IMR-90 (cell line): ENCODE measurements around the gene STAT3. TPM values are rescaled to one million over a fixed set of nuclear protein-coding genes. Genes with fewer than 3 reads are reported as not detected.
"Not testable (repeated sequence)": the region's sequence is repeated elsewhere in the genome, so short reads cannot be mapped to it uniquely, and the experiment has no call there.

ENCODE experiments used
- ATAC-seq: fragments of 200-7000 bp; cut with Tn5 transposase; 2 replicates; pipeline ENCODE4 v1.9.1; 2020; ENCODE audit warnings: low read depth, mild to moderate bottlenecking, moderate library complexity
- BruUV-seq: library from RNA; stranded (reverse); fragments of 400-500 nt; replicated peaks from 2 replicates; lab custom pipeline; 2021; lab: Mats Ljungman, UMichigan
- CTCF ChIA-PET: fragments of 300-600 bp; formaldehyde crosslinking; extraction: SDS; loops from one replicate; lab custom pipeline; 2021; ENCODE audit warnings: antibody characterized with exemption; lab: Yijun Ruan, JAX
- POLR2A ChIA-PET: fragments of 300-600 bp; sonication (Branson Sonifier 250); formaldehyde crosslinking; loops from one replicate; lab custom pipeline; 2022; ENCODE audit warnings: antibody characterized with exemption; ENCODE audit not compliant: unreplicated experiment; lab: Charles Lee
- DNase-seq: peaks from one replicate; pipeline ENCODE4 v3.0.0; 2013
- H2AFZ ChIP-seq: replicated peaks from 2 replicates; pipeline ENCODE3; 2013; ENCODE audit warnings: low read length, mild to moderate bottlenecking; ENCODE audit not compliant: poor library complexity
- H2AK5ac ChIP-seq: 2 replicates; pipeline ENCODE4 v1.6.1; 2013; ENCODE audit warnings: low read depth, low read length, inconsistent platforms
- H2AK9ac ChIP-seq: replicated peaks from 2 replicates; pipeline ENCODE3; 2013; ENCODE audit warnings: mild to moderate bottlenecking, low read depth, low read length, moderate library complexity; ENCODE audit not compliant: poor library complexity
- H2BK120ac ChIP-seq: 2 replicates; pipeline ENCODE4 v1.6.1; 2013; ENCODE audit warnings: low read depth, low read length, inconsistent platforms
- H2BK15ac ChIP-seq: 3 replicates; pipeline ENCODE4 v1.6.1; 2013; ENCODE audit warnings: low read depth, low read length, inconsistent platforms
- H2BK20ac ChIP-seq: 2 replicates; pipeline ENCODE4 v1.6.1; 2013; ENCODE audit warnings: low read depth, mild to moderate bottlenecking, inconsistent platforms, low read length, moderate library complexity
- H2BK5ac ChIP-seq: 2 replicates; pipeline ENCODE4 v1.6.1; 2013; ENCODE audit warnings: mild to moderate bottlenecking, low read depth, low read length, inconsistent platforms; ENCODE audit not compliant: poor library complexity, severe bottlenecking
- H3K14ac ChIP-seq: replicated peaks from 2 replicates; pipeline ENCODE4 v1.6.1; 2013; ENCODE audit warnings: low read depth, low read length, inconsistent platforms
- H3K18ac ChIP-seq: 2 replicates; pipeline ENCODE4 v1.6.1; 2013; ENCODE audit warnings: low read depth, low read length, control low read depth
- H3K23ac ChIP-seq: 2 replicates; pipeline ENCODE4 v1.6.1; 2013; ENCODE audit warnings: low read depth, low read length, inconsistent platforms
- H3K27ac ChIP-seq: 2 replicates; pipeline ENCODE4 v1.5.1; 2013; ENCODE audit warnings: mild to moderate bottlenecking, control low read depth, low read length; ENCODE audit not compliant: insufficient read depth
- H3K27me3 ChIP-seq: 2 replicates; pipeline ENCODE4 v1.6.1; 2013; ENCODE audit warnings: low read length; ENCODE audit not compliant: control insufficient read depth, insufficient read depth
- H3K36me3 ChIP-seq: 2 replicates; pipeline ENCODE4 v1.6.1; 2013; ENCODE audit warnings: low read length, mixed read lengths; ENCODE audit not compliant: control insufficient read depth, insufficient read depth
- H3K4ac ChIP-seq: 2 replicates; pipeline ENCODE4 v1.6.1; 2013; ENCODE audit warnings: low read depth, low read length, inconsistent platforms
- H3K4me1 ChIP-seq: 2 replicates; pipeline ENCODE4 v1.6.1; 2013; ENCODE audit warnings: low read length, mixed read lengths; ENCODE audit not compliant: control insufficient read depth, insufficient read depth
- H3K4me2 ChIP-seq: 2 replicates; pipeline ENCODE4 v1.6.1; 2013; ENCODE audit warnings: low read depth, mild to moderate bottlenecking, control low read depth, low read length, moderate library complexity
- H3K4me3 ChIP-seq: 2 replicates; pipeline ENCODE4 v1.5.1; 2013; ENCODE audit warnings: low read depth, mild to moderate bottlenecking, control low read depth, low read length, moderate library complexity; ENCODE audit not compliant: insufficient read depth
- H3K56ac ChIP-seq: 2 replicates; pipeline ENCODE4 v1.6.1; 2013; ENCODE audit warnings: low read length, inconsistent platforms; ENCODE audit not compliant: insufficient read depth; ENCODE audit errors: extremely low read depth
- H3K79me1 ChIP-seq, 2 experiments: 2 replicates each; pipeline ENCODE4 v1.6.1; 2013; ENCODE audit warnings: low read length in 2 of 2, inconsistent platforms in 1 of 2, low read depth in 1 of 2
- H3K9ac ChIP-seq: 2 replicates; pipeline ENCODE4 v1.6.1; 2013; ENCODE audit warnings: low read depth, low read length, control low read depth
- H3K9me1 ChIP-seq: 2 replicates; pipeline ENCODE4 v1.6.1; 2013; ENCODE audit warnings: low read length, inconsistent platforms; ENCODE audit not compliant: insufficient read depth
- H3K9me3 ChIP-seq: 2 replicates; pipeline ENCODE4 v1.6.1; 2013; ENCODE audit warnings: low read length; ENCODE audit not compliant: control insufficient read depth, insufficient read depth
- H4K20me1 ChIP-seq: 2 replicates; pipeline ENCODE4 v1.6.1; 2013; ENCODE audit warnings: low read length, inconsistent platforms; ENCODE audit not compliant: insufficient read depth
- H4K5ac ChIP-seq: 2 replicates; pipeline ENCODE4 v1.6.1; 2013; ENCODE audit warnings: mild to moderate bottlenecking, low read depth, low read length, control low read depth
- H4K8ac ChIP-seq, 2 experiments: 2 replicates each; pipeline ENCODE4 v1.6.1; 2013; ENCODE audit warnings: low read depth in 2 of 2, low read length in 2 of 2, control low read depth in 1 of 2, inconsistent platforms in 1 of 2
- H4K91ac ChIP-seq: 2 replicates; pipeline ENCODE4 v1.6.1; 2013; ENCODE audit warnings: low read depth, low read length, inconsistent platforms; ENCODE audit not compliant: insufficient read depth
- CTCF ChIP-seq: conservative IDR thresholded peaks from 2 replicates; pipeline ENCODE4 v1.5.1; 2012; ENCODE audit warnings: mild to moderate bottlenecking, low read depth, low read length, improper control_type of control experiment
- MAZ ChIP-seq: IDR thresholded peaks from 2 replicates; pipeline ENCODE4 v1.6.1; 2012; ENCODE audit warnings: low read depth, mild to moderate bottlenecking, low read length, improper control_type of control experiment, moderate library complexity, borderline replicate concordance
- RAD21 ChIP-seq: IDR thresholded peaks from 2 replicates; pipeline ENCODE4 v1.6.1; 2012; ENCODE audit warnings: low read length, improper control_type of control experiment
- WGBS, 2 experiments: methylation state at CpG; one replicate each; pipeline versions ENCODE4 v1.1.5 to v1.1.7; 2013; ENCODE audit warnings: missing lambda C conversion rate in 2 of 2; ENCODE audit not compliant: insufficient read length in 1 of 2; ENCODE audit errors: extremely low coverage in 2 of 2; 5-methylcytosine and 5-hydroxymethylcytosine counted together
- dilution Hi-C: fragments of 300-500 bp; cut with HindIII; formaldehyde crosslinking; loops from one replicate; pipeline ENCODE4 v1.14.3; 2018; ENCODE audit warnings: low sequenced_read_pairs; ENCODE audit not compliant: unreplicated experiment
- in situ Hi-C: fragments of 300-500 bp; cut with MboI; formaldehyde crosslinking; loops from 3 replicates; pipeline ENCODE4 v1.14.3; 2019; ENCODE audit warnings: low sequenced_read_pairs, inconsistent platforms, mixed read lengths
- intact Hi-C: fragments of 100-400 bp; cut with micrococcal nuclease; formaldehyde crosslinking; loops from 2 replicates; pipeline ENCODE4 v1.10.0; 2022
- polyA plus RNA-seq, 3 experiments: library from polyadenylated mRNA; depleted of rRNA; stranded (reverse); fragments of >200 nt; gene quantifications; 2 replicates each; pipeline ENCODE4 v1.2.3, GENCODE V29; 2012; ENCODE audit warnings: low replicate concordance in 1 of 3
- total RNA-seq: library from RNA; depleted of rRNA; stranded (reverse); fragments of >200 nt; gene quantifications from 2 replicates; pipeline ENCODE4 v1.2.3, GENCODE V29; 2012
- TF ChIP-seq, protein P1 (sequence below): fragments of 150-350 bp; IDR thresholded peaks from 2 replicates; pipeline ENCODE4 v1.6.1; 2017; ENCODE audit warnings: mild to moderate bottlenecking, antibody characterized with exemption, low read length, low read depth

Gene STAT3
- total and polyA plus RNA-seq, 2 of the 4 experiments (the other 2 are of a cell fraction): 47.2 to 66.3 TPM

DNA sequence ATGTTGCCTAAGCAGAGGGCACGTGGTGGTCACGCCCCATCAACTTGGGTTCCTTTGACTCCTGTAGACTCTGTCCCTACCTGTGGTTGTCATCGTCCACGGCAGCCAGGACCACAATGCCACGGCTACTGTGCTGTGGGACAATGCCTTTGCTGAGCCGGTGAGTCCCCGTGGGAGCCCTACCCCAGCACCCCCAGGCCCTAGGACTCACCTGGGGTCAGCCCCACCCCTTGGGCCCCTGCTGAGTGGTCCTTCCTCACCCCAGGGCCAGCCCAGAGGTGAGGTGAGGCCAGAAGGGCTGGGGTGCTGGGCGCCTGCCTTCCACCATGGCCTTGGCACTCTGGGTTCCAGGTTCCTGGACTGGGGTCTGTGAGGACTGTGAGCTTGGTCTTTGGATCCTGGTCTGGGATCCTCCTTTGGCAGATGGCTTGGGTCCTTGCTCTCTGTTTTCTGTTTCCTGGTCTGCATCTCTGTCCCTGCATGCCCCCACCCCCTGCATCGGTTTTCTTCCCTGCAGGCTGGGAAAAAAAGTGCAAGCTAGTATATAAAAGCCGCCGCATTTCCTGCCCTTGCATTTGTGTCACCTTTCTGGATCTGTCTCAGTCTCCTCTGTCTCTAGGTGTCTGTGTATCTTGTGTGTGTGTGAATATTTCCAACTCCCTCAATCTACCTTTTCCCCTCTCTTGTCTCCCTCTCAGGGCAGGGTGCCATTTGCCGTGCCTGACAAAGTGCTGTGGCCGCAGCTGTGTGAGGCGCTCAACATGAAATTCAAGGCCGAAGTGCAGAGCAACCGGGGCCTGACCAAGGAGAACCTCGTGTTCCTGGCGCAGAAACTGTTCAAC, 82.5 kb downstream of the STAT3 start:
- ATAC-seq: no peak
- H2BK20ac ChIP-seq: no peak overlapping the region
- H3K9ac ChIP-seq: no peak overlapping the region
- ChIA-PET CTCF (no interaction called here), POLR2A (no interaction called here)
- H3K23ac ChIP-seq: no peak overlapping the region
- no peak overlapping the region for H3K4me2 ChIP-seq
- no peak overlapping the region for H3K14ac ChIP-seq
- H3K9me1 ChIP-seq: no peaks in the 10 kb centered on the region
- no peak overlapping the region for H2AFZ ChIP-seq
- dilution Hi-C loops: no loop called here
- peaks cover 1% of the 10 kb centered on the region; the same call in 1 of the 2 replicates for H3K4me1 ChIP-seq
- peaks cover 20% of the 10 kb centered on the region for H3K36me3 ChIP-seq
- in situ Hi-C loops: no loop called here
- H3K56ac ChIP-seq: no peak overlapping the region
- H2BK120ac ChIP-seq: no peak overlapping the region
- no peaks in the 10 kb centered on the region for H4K20me1 ChIP-seq
- H4K5ac ChIP-seq: no peak overlapping the region
- no peaks in the 10 kb centered on the region for H3K27me3 ChIP-seq
- no peak overlapping the region for H3K4me3 ChIP-seq
- H2AK9ac ChIP-seq: peak overlapping the region; percentile 15
- no peak for DNase-seq
- no peaks in the 10 kb centered on the region for H3K79me1 ChIP-seq
- H2AK5ac ChIP-seq: no peak overlapping the region
- intact Hi-C loops: no loop called here
- TF ChIP-seq CTCF (no peak), RAD21 (no peak), MAZ (no peak)
- TF ChIP-seq, protein P1, sequence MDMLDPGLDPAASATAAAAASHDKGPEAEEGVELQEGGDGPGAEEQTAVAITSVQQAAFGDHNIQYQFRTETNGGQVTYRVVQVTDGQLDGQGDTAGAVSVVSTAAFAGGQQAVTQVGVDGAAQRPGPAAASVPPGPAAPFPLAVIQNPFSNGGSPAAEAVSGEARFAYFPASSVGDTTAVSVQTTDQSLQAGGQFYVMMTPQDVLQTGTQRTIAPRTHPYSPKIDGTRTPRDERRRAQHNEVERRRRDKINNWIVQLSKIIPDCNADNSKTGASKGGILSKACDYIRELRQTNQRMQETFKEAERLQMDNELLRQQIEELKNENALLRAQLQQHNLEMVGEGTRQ: no peak
- H4K8ac ChIP-seq: no peak overlapping the region
- H4K91ac ChIP-seq: no peak overlapping the region
- H3K27ac ChIP-seq: no peak overlapping the region
- H3K9me3 ChIP-seq: no peaks in the 10 kb centered on the region
- no TSS peak for BruUV-seq
- H2BK5ac ChIP-seq: no peak overlapping the region
- WGBS, 2 experiments: 100% methylated on average over 4 of the region's 18 CpGs; no CpG with 5 or more reads in 1 of the 2 experiments
- no peak overlapping the region for H3K4ac ChIP-seq
- no peak overlapping the region for H3K18ac ChIP-seq
- no peak overlapping the region for H2BK15ac ChIP-seq

DNA sequence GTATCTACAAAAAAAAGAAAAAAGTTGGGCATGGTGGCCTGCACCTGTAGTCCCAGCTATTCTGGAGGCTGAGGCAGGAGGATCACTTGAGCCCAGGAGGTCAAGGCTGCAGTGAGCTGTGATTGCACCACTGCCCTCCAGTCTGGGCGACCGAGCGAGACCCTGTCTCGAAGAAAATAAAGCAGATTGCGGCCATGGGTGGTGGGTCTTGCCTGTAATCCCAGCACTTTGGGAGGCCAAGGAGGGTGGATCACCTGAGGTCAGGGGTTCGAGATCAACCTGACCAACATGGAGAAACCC, 83.3 kb downstream of the STAT3 start:
- H3K9ac ChIP-seq, H3K18ac ChIP-seq, H3K56ac ChIP-seq, H2BK15ac ChIP-seq, H4K20me1 ChIP-seq, H4K8ac ChIP-seq, H3K79me1 ChIP-seq, H2AFZ ChIP-seq, H3K4ac ChIP-seq, H3K4me1 ChIP-seq, H4K5ac ChIP-seq, H3K27ac ChIP-seq, POLR2A ChIA-PET, H3K23ac ChIP-seq, H2AK5ac ChIP-seq, H2BK120ac ChIP-seq, H4K91ac ChIP-seq, ATAC-seq, H2AK9ac ChIP-seq, H3K9me1 ChIP-seq, H2BK5ac ChIP-seq, in situ Hi-C loops, H3K14ac ChIP-seq, H3K27me3 ChIP-seq, H3K4me2 ChIP-seq, DNase-seq, CTCF ChIA-PET, BruUV-seq, H2BK20ac ChIP-seq, dilution Hi-C loops, H3K4me3 ChIP-seq, H3K9me3 ChIP-seq, intact Hi-C loops: not testable (repeated sequence)
- peaks cover 12% of the 10 kb centered on the region for H3K36me3 ChIP-seq
- no CpG with 5 or more reads among the region's 6 CpGs for WGBS, 2 experiments
